WTC11 (cell line): Measurements from ENCODE around the gene PYGB. TPM values are rescaled to one million over a fixed set of nuclear protein-coding genes. Genes with fewer than 3 reads are reported as not detected.

Experiments
- ATAC-seq: fragments of 200-7000 bp; cut with Tn5 transposase; 2 replicates; pipeline ENCODE4 v1.10.0; 2021; ENCODE audit warnings: mild to moderate bottlenecking, moderate library complexity
- CTCF ChIA-PET: fragments of 300-600 bp; sonication (Branson Sonifier 250); formaldehyde crosslinking; loops from one replicate; lab custom pipeline; 2021; ENCODE audit warnings: antibody characterized with exemption; lab: Charles Lee
- POLR2A ChIA-PET: fragments of 350-600 bp; sonication (Branson Sonifier 250); formaldehyde crosslinking; loops from one replicate; lab custom pipeline; 2021; ENCODE audit warnings: antibody characterized with exemption; lab: Charles Lee
- DNase-seq: peaks from one replicate; pipeline ENCODE4 v3.0.0; 2021; ENCODE audit warnings: low spot score
- H3K27ac Mint-ChIP-seq: 2 replicates; pipeline ENCODE4 v1.8.0; 2021; ENCODE audit warnings: mixed read lengths
- H3K27me3 Mint-ChIP-seq: 2 replicates; pipeline ENCODE4 v1.8.0; 2021; ENCODE audit warnings: low read depth, mild to moderate bottlenecking, moderate library complexity, mixed read lengths
- H3K36me3 Mint-ChIP-seq: 2 replicates; pipeline ENCODE4 v1.8.0; 2021; ENCODE audit warnings: mixed read lengths
- H3K4me1 Mint-ChIP-seq: 2 replicates; pipeline ENCODE4 v1.8.0; 2022; ENCODE audit warnings: mixed read lengths
- H3K4me3 Mint-ChIP-seq: 2 replicates; pipeline ENCODE4 v1.8.0; 2021; ENCODE audit warnings: mild to moderate bottlenecking, moderate library complexity, mixed read lengths
- H3K9me3 Mint-ChIP-seq: 2 replicates; pipeline ENCODE4 v1.8.0; 2021; ENCODE audit warnings: mixed read lengths
- CBFB ChIP-seq: sonication (generic); formaldehyde crosslinking; IDR thresholded peaks from 2 replicates; pipeline ENCODE4 v1.8.1; 2022; ENCODE audit warnings: mild to moderate bottlenecking, low read depth, missing genetic modification reagents
- ESRRA ChIP-seq: sonication (generic); formaldehyde crosslinking; IDR thresholded peaks from 2 replicates; pipeline ENCODE4 v1.8.1; 2022; ENCODE audit warnings: mild to moderate bottlenecking, missing genetic modification reagents, borderline replicate concordance
- ETV6 ChIP-seq: sonication (generic); formaldehyde crosslinking; IDR thresholded peaks from 2 replicates; pipeline ENCODE4 v1.8.1; 2022; ENCODE audit warnings: mild to moderate bottlenecking, missing genetic modification reagents
- FOXJ3 ChIP-seq: sonication (generic); formaldehyde crosslinking; IDR thresholded peaks from 2 replicates; pipeline ENCODE4 v1.9.0; 2021; ENCODE audit warnings: missing genetic modification reagents, mild to moderate bottlenecking, borderline replicate concordance
- GTF2I ChIP-seq: fragments of 250-450 bp; sonication (Bioruptor Pico); conservative IDR thresholded peaks from 2 replicates; pipeline ENCODE4 v1.4.0; 2021; ENCODE audit warnings: mild to moderate bottlenecking
- KAT7 ChIP-seq: sonication (generic); formaldehyde crosslinking; IDR thresholded peaks from 2 replicates; pipeline ENCODE4 v1.8.1; 2023; ENCODE audit warnings: missing genetic modification reagents, mild to moderate bottlenecking, borderline replicate concordance
- NR1H2 ChIP-seq: sonication (generic); formaldehyde crosslinking; IDR thresholded peaks from 2 replicates; pipeline ENCODE4 v1.9.0; 2021; ENCODE audit warnings: mild to moderate bottlenecking, moderate library complexity, missing genetic modification reagents
- NR3C1 ChIP-seq: sonication (generic); formaldehyde crosslinking; conservative IDR thresholded peaks from 2 replicates; pipeline ENCODE4 v1.8.1; 2023; ENCODE audit warnings: low read depth, mild to moderate bottlenecking, missing genetic modification reagents
- SMAD3 ChIP-seq: sonication (generic); formaldehyde crosslinking; IDR thresholded peaks from 2 replicates; pipeline ENCODE4 v1.8.0; 2022; ENCODE audit warnings: missing genetic modification reagents, mild to moderate bottlenecking, borderline replicate concordance
- TCF7 ChIP-seq: sonication (generic); formaldehyde crosslinking; IDR thresholded peaks from 2 replicates; pipeline ENCODE4 v1.8.0; 2022; ENCODE audit warnings: mild to moderate bottlenecking, low read depth, missing genetic modification reagents, moderate library complexity
- TP53 ChIP-seq: sonication (generic); formaldehyde crosslinking; IDR thresholded peaks from 2 replicates; pipeline ENCODE4 v1.8.1; 2023; ENCODE audit warnings: mild to moderate bottlenecking, missing genetic modification reagents
- ZBTB21 ChIP-seq: sonication (generic); formaldehyde crosslinking; IDR thresholded peaks from 2 replicates; pipeline ENCODE4 v1.8.1; 2023; ENCODE audit warnings: mild to moderate bottlenecking, missing genetic modification reagents, borderline replicate concordance
- ZNF138 ChIP-seq: sonication (generic); formaldehyde crosslinking; conservative IDR thresholded peaks from 2 replicates; pipeline ENCODE4 v1.8.1; 2022; ENCODE audit warnings: mild to moderate bottlenecking, moderate library complexity, missing genetic modification reagents
- ZNF232 ChIP-seq: sonication (generic); formaldehyde crosslinking; IDR thresholded peaks from 2 replicates; pipeline ENCODE4 v1.8.0; 2022; ENCODE audit warnings: mild to moderate bottlenecking, missing genetic modification reagents
- total RNA-seq: library from RNA; stranded (reverse); gene quantifications from 3 replicates; pipeline ENCODE4 v1.2.3, GENCODE V29; 2021
- TF ChIP-seq, protein P1 (sequence below): sonication (generic); formaldehyde crosslinking; IDR thresholded peaks from 2 replicates; pipeline ENCODE4 v1.8.1; 2022; ENCODE audit warnings: low read depth, missing genetic modification reagents, borderline replicate concordance
- TF ChIP-seq, protein P2 (sequence below): sonication (generic); formaldehyde crosslinking; IDR thresholded peaks from 2 replicates; pipeline ENCODE4 v1.8.1; 2022; ENCODE audit warnings: missing genetic modification reagents, borderline replicate concordance
- TF ChIP-seq, protein P3 (sequence below): sonication (generic); formaldehyde crosslinking; IDR thresholded peaks from 2 replicates; pipeline ENCODE4 v1.8.1; 2023; ENCODE audit warnings: mild to moderate bottlenecking, missing genetic modification reagents, moderate library complexity
- TF ChIP-seq, protein P4 (sequence below): fragments of 250-450 bp; sonication (Bioruptor Pico); IDR thresholded peaks from 2 replicates; pipeline ENCODE4 v1.9.0; 2021; ENCODE audit warnings: mild to moderate bottlenecking
- TF ChIP-seq, protein P5 (sequence below): sonication (generic); formaldehyde crosslinking; IDR thresholded peaks from 2 replicates; pipeline ENCODE4 v1.8.1; 2022; ENCODE audit warnings: low read depth, mild to moderate bottlenecking, moderate library complexity, missing genetic modification reagents, borderline replicate concordance
- TF ChIP-seq, protein P6 (sequence below): sonication (generic); formaldehyde crosslinking; conservative IDR thresholded peaks from 2 replicates; pipeline ENCODE4 v1.8.1; 2022; ENCODE audit warnings: mild to moderate bottlenecking, missing genetic modification reagents
- TF ChIP-seq, protein P7 (sequence below): fragments of 250-450 bp; sonication (Bioruptor Pico); IDR thresholded peaks from 2 replicates; pipeline ENCODE4 v1.8.0; 2021; ENCODE audit warnings: mild to moderate bottlenecking

The PYGB gene
- total RNA-seq, 1 experiment from 2014 or later, result 48.5 TPM

DNA sequence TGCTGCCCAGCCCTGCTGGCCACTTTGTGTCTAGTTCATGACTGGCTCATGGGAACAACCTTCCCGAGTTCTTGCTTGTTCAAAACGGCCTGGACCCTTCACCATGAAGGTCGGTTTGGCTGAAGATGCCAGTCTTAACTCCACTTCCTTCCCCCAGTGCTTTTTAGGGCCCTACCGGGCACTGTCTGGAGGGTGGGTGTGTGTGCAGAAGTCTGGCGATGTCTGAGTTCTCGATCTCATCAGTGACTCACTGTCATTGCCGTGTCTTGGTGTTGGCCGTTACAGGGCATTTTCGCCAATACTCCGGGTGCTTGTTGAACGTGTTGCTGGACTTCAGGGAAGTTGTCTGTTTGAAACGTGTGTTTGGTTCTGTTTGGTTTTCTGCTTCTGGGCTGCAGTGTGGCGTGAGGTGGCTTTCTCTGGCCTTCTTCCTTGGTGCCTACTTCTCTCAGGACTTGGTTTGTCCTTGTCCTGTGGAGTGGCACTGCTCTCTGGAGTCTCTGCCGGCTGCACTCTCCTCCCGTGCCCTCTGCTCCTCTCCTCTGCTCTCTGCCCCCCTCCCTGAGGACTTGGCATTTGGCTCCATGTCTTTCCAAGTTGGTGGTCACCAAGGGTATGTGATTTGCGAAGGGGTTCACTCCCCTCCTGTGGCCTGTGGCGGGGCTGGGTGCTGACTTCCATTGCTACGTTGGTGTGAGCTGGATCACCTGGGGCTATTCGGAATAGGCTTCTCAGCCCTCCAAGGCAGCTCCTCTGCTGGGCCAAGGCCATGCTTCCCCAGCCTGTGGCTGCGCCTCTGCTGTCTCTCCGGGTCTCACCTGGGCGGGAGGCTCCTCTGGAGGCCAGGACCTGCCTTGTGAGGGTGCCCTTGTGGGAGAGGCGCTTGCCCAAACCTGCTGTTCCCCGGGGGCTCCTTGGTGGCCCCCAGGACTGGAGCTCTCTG lies 38.2 kb downstream of the PYGB start:
- Mint-ChIP-seq H3K4me3 (no peak overlapping the region), H3K36me3 (peaks cover 38% of the 10 kb centered on the region), H3K27ac (no peak overlapping the region; the same call in 1 of the 2 replicates), H3K4me1 (no peaks in the 10 kb centered on the region), H3K9me3 (no peaks in the 10 kb centered on the region), H3K27me3 (no peaks in the 10 kb centered on the region)
- ChIA-PET CTCF (no interaction called here), POLR2A (interaction anchor here (0.5 kb wide), 1 partner anchor 16 kb away, joined by 3 read pairs; no protein-coding TSS in a partner anchor)
- DNase-seq, result peak; percentile 5
- no peak for ATAC-seq
- no peak for TF ChIP-seq TP53
- TF ChIP-seq ZBTB21 (CRISPR knock-in tag), result no peak
- no peak for TF ChIP-seq TCF7 (CRISPR knock-in tag)
- TF ChIP-seq FOXJ3 (CRISPR knock-in tag), result no peak
- TF ChIP-seq, protein P1, sequence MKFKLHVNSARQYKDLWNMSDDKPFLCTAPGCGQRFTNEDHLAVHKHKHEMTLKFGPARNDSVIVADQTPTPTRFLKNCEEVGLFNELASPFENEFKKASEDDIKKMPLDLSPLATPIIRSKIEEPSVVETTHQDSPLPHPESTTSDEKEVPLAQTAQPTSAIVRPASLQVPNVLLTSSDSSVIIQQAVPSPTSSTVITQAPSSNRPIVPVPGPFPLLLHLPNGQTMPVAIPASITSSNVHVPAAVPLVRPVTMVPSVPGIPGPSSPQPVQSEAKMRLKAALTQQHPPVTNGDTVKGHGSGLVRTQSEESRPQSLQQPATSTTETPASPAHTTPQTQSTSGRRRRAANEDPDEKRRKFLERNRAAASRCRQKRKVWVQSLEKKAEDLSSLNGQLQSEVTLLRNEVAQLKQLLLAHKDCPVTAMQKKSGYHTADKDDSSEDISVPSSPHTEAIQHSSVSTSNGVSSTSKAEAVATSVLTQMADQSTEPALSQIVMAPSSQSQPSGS (CRISPR knock-in tag), result no peak
- TF ChIP-seq KAT7 (CRISPR knock-in tag), result no peak
- TF ChIP-seq, protein P2, sequence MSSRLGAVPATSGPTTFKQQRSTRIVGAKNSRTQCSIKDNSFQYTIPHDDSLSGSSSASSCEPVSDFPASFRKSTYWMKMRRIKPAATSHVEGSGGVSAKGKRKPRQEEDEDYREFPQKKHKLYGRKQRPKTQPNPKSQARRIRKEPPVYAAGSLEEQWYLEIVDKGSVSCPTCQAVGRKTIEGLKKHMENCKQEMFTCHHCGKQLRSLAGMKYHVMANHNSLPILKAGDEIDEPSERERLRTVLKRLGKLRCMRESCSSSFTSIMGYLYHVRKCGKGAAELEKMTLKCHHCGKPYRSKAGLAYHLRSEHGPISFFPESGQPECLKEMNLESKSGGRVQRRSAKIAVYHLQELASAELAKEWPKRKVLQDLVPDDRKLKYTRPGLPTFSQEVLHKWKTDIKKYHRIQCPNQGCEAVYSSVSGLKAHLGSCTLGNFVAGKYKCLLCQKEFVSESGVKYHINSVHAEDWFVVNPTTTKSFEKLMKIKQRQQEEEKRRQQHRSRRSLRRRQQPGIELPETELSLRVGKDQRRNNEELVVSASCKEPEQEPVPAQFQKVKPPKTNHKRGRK (CRISPR knock-in tag), result no peak
- no peak for TF ChIP-seq ZNF232 (CRISPR knock-in tag)
- no peak for TF ChIP-seq NR1H2 (CRISPR knock-in tag)
- TF ChIP-seq, protein P3, sequence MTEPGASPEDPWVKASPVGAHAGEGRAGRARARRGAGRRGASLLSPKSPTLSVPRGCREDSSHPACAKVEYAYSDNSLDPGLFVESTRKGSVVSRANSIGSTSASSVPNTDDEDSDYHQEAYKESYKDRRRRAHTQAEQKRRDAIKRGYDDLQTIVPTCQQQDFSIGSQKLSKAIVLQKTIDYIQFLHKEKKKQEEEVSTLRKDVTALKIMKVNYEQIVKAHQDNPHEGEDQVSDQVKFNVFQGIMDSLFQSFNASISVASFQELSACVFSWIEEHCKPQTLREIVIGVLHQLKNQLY (CRISPR knock-in tag), result no peak

DNA sequence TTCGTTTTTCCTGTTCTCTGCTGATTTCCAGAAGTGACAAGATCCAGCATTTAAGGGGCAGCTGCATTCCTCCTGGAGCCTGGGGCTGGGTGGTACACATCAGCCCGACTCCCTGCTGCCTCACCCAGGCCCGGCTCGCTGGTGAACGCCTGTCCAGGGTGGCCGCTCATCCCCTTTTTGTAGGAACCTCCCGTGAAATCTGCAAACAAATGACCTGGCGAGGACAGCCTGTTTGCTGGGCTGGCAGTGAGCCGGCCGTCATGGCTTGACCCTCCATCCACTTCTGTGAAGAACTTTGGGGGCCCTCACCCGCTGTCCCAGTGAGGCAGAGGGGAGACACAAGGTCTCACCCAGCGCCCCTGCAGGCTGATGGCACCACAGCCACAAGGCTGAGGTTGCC lies 39.0 kb downstream of the PYGB start:
- TF ChIP-seq ZBTB21 (CRISPR knock-in tag) (no peak), ESRRA (CRISPR knock-in tag) (no peak), ETV6 (CRISPR knock-in tag) (no peak), SMAD3 (no peak), NR3C1 (CRISPR knock-in tag) (no peak), ZNF138 (CRISPR knock-in tag) (no peak), KAT7 (CRISPR knock-in tag) (no peak), GTF2I (CRISPR knock-in tag) (no peak), TP53 (no peak), CBFB (no peak)
- TF ChIP-seq, protein P4, sequence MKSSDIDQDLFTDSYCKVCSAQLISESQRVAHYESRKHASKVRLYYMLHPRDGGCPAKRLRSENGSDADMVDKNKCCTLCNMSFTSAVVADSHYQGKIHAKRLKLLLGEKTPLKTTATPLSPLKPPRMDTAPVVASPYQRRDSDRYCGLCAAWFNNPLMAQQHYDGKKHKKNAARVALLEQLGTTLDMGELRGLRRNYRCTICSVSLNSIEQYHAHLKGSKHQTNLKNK, result no peak
- TF ChIP-seq, protein P5, sequence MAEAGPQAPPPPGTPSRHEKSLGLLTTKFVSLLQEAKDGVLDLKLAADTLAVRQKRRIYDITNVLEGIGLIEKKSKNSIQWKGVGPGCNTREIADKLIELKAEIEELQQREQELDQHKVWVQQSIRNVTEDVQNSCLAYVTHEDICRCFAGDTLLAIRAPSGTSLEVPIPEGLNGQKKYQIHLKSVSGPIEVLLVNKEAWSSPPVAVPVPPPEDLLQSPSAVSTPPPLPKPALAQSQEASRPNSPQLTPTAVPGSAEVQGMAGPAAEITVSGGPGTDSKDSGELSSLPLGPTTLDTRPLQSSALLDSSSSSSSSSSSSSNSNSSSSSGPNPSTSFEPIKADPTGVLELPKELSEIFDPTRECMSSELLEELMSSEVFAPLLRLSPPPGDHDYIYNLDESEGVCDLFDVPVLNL (CRISPR knock-in tag), result no peak
- TF ChIP-seq, protein P6, sequence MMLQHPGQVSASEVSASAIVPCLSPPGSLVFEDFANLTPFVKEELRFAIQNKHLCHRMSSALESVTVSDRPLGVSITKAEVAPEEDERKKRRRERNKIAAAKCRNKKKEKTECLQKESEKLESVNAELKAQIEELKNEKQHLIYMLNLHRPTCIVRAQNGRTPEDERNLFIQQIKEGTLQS, result no peak
- TF ChIP-seq, protein P7, sequence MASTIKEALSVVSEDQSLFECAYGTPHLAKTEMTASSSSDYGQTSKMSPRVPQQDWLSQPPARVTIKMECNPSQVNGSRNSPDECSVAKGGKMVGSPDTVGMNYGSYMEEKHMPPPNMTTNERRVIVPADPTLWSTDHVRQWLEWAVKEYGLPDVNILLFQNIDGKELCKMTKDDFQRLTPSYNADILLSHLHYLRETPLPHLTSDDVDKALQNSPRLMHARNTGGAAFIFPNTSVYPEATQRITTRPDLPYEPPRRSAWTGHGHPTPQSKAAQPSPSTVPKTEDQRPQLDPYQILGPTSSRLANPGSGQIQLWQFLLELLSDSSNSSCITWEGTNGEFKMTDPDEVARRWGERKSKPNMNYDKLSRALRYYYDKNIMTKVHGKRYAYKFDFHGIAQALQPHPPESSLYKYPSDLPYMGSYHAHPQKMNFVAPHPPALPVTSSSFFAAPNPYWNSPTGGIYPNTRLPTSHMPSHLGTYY (CRISPR knock-in tag), result no peak
- ChIA-PET CTCF (no interaction called here), POLR2A (no interaction called here)
- Mint-ChIP-seq H3K4me3 (no peak overlapping the region), H3K36me3 (peaks cover 38% of the 10 kb centered on the region), H3K9me3 (no peaks in the 10 kb centered on the region), H3K27me3 (no peaks in the 10 kb centered on the region), H3K27ac (no peak overlapping the region), H3K4me1 (no peaks in the 10 kb centered on the region)
- ATAC-seq (no peak), DNase-seq (peak; percentile 3)
